GM18511 (cell line): Measurements from ENCODE around the gene SUCNR1.

Experiments
- ATAC-seq: cut with Tn5 transposase; IDR thresholded peaks from one replicate; pipeline ENCODE4 v1.9.1; 2021; ENCODE audit warnings: mild to moderate bottlenecking, moderate library complexity; ENCODE audit not compliant: unreplicated experiment

The SUCNR1 gene

GRCh38 chr3:151933234-151933853 lies 59.9 kb downstream of the SUCNR1 start:
- no peak for ATAC-seq
